Vagina (tissue), 2 donors: ENCODE measurements around the gene NSG1. TPM values are rescaled to one million over a fixed set of nuclear protein-coding genes. Genes with fewer than 3 reads are reported as not detected.
A peak's percentile ranks its signal among the peaks of the same experiment; 100 is the strongest.

ENCODE experiments used
- DNase-seq, 2 donors: peaks; one replicate each; pipeline ENCODE4 v3.0.0-alpha.2; 2017; ENCODE audit errors: extremely low spot score in 2 of 2
- H3K27ac ChIP-seq: fragments of 200-600 bp; sonication (generic); one replicate; pipeline ENCODE4 v1.5.1; 2019
- H3K27me3 ChIP-seq: fragments of 200-600 bp; sonication (generic); one replicate; pipeline ENCODE4 v1.5.1; 2019
- H3K36me3 ChIP-seq, 2 donors: fragments of 200-600 bp; sonication (generic); one replicate each; pipeline ENCODE4 v1.5.1; 2017 to 2019
- H3K4me1 ChIP-seq: fragments of 200-600 bp; sonication (generic); one replicate; pipeline ENCODE4 v1.5.1; 2019
- H3K4me3 ChIP-seq, 2 donors: fragments of 200-600 bp; sonication (generic); 1 replicate in 1 of 2; 2 replicates in 1 of 2; pipeline ENCODE4 v1.5.1; 2016 to 2019
- H3K9me3 ChIP-seq: fragments of 200-600 bp; sonication (generic); one replicate; pipeline ENCODE4 v1.5.1; 2019
- CTCF ChIP-seq, 3 experiments: fragments of 450-650 bp in 2 of 3; fragments of 200-600 bp in 1 of 3; sonication (generic) in 1 of 3; IDR thresholded peaks; one replicate each; pipeline ENCODE4 v1.5.1; 2017 to 2019; ENCODE audit warnings: antibody characterized with exemption in 3 of 3, mild to moderate bottlenecking in 2 of 3, moderate library complexity in 2 of 3
- POLR2A ChIP-seq, 2 donors: fragments of 450-650 bp; IDR thresholded peaks; one replicate each; pipeline ENCODE4 v1.6.1; 2017; ENCODE audit warnings: antibody characterized with exemption in 2 of 2, mild to moderate bottlenecking in 2 of 2, moderate library complexity in 2 of 2
- POLR2AphosphoS5 ChIP-seq, 2 donors: sonication (generic); formaldehyde crosslinking; IDR thresholded peaks; one replicate each; pipeline ENCODE4 v1.9.0; 2017; ENCODE audit warnings: antibody characterized with exemption in 2 of 2, mild to moderate bottlenecking in 2 of 2, low read depth in 1 of 2; ENCODE audit not compliant: insufficient read depth in 1 of 2
- intact Hi-C: fragments of 100-400 bp; cut with DNase I; formaldehyde crosslinking; loops from one replicate; pipeline ENCODE4 v1.15.1; 2023
- total RNA-seq: library from RNA; depleted of rRNA; stranded (reverse); fragments of >200 nt; gene quantifications from one replicate; pipeline ENCODE4 v1.2.3, GENCODE V29; 2016

Gene NSG1
- total RNA-seq, 1 donor from 2014 or later: 32.9 TPM

GRCh38 chr4:4432341-4433125 lies 45.6 kb downstream of the NSG1 start:
- Histone ChIP-seq H3K36me3 (peaks cover 0 to 13% of the 10 kb centered on the region in 2 donors), H3K27me3 (no peaks in the 10 kb centered on the region), H3K4me3 (no peak overlapping the region), H3K27ac (no peak overlapping the region), H3K9me3 (no peaks in the 10 kb centered on the region), H3K4me1 (no peaks in the 10 kb centered on the region)
- intact Hi-C loops: no loop called here
- TF ChIP-seq POLR2A (IDR thresholded peaks at IDR 0.05) (no peak), POLR2AphosphoS5 (IDR thresholded peaks at IDR 0.05; ENCODE audit: insufficient read depth in 1 of 2, low read depth in 1 of 2) (no peak), CTCF (IDR thresholded peaks at IDR 0.05) (no peak)
- DNase-seq: peak in 1 of 2 donors; percentile 70

GRCh38 chr4:4433941-4434340 lies 47.0 kb downstream of the NSG1 start:
- TF ChIP-seq CTCF (IDR thresholded peaks at IDR 0.05) (no peak), POLR2A (IDR thresholded peaks at IDR 0.05) (no peak), POLR2AphosphoS5 (IDR thresholded peaks at IDR 0.05; ENCODE audit: insufficient read depth in 1 of 2, low read depth in 1 of 2) (no peak)
- no peaks in the 10 kb centered on the region for H3K9me3 ChIP-seq
- H3K4me3 ChIP-seq: no peak overlapping the region
- H3K36me3 ChIP-seq: peaks cover 0 to 23% of the 10 kb centered on the region in 2 donors
- H3K4me1 ChIP-seq: no peaks in the 10 kb centered on the region
- DNase-seq: no peak
- no peak overlapping the region for H3K27ac ChIP-seq
- H3K27me3 ChIP-seq: no peaks in the 10 kb centered on the region
- intact Hi-C loops: no loop called here

- H3K36me3 ChIP-seq: peaks cover 0 to 19% of the 10 kb centered on the region in 2 donors
Measured at GRCh38 chr4:4436244-4436823, 49.4 kb downstream of the NSG1 start.

GRCh38 chr4:4437798-4438470 lies 51.0 kb downstream of the NSG1 start:
- intact Hi-C loops: no loop called here
- DNase-seq: no peak
- Histone ChIP-seq H3K27ac (no peak overlapping the region), H3K4me1 (no peaks in the 10 kb centered on the region), H3K36me3 (peaks cover 0 to 19% of the 10 kb centered on the region in 2 donors), H3K4me3 (no peak overlapping the region), H3K27me3 (no peaks in the 10 kb centered on the region), H3K9me3 (no peaks in the 10 kb centered on the region)
- TF ChIP-seq POLR2A (IDR thresholded peaks at IDR 0.05) (no peak), POLR2AphosphoS5 (IDR thresholded peaks at IDR 0.05; ENCODE audit: insufficient read depth in 1 of 2, low read depth in 1 of 2) (no peak), CTCF (IDR thresholded peaks at IDR 0.05) (no peak)

More at GRCh38 chr4:4436244-4436823, 49.4 kb downstream of the NSG1 start:
- intact Hi-C loops: no loop called here
- H3K4me3 ChIP-seq: no peak overlapping the region
- H3K9me3 ChIP-seq: no peaks in the 10 kb centered on the region
- DNase-seq: peak in 1 of 2 donors; percentile 31
- no peaks in the 10 kb centered on the region for H3K4me1 ChIP-seq
- no peaks in the 10 kb centered on the region for H3K27me3 ChIP-seq
- no peak overlapping the region for H3K27ac ChIP-seq
- TF ChIP-seq POLR2A (IDR thresholded peaks at IDR 0.05): no peak
- TF ChIP-seq POLR2AphosphoS5 (IDR thresholded peaks at IDR 0.05; ENCODE audit: insufficient read depth in 1 of 2, low read depth in 1 of 2): no peak
- TF ChIP-seq CTCF (IDR thresholded peaks at IDR 0.05): no peak
